GM15510 (cell line): ENCODE results near the gene VWDE.

ENCODE experiments used
- POLR2A ChIP-seq: IDR thresholded peaks from 3 replicates; pipeline ENCODE4 v1.6.1; 2011; ENCODE audit warnings: borderline replicate concordance; ENCODE audit not compliant: insufficient read length; ENCODE audit errors: extremely low read depth

The VWDE gene

GRCh38 chr7:12289996-12290395 lies 113.7 kb downstream of the VWDE start:
- no peak for TF ChIP-seq POLR2A

DNA sequence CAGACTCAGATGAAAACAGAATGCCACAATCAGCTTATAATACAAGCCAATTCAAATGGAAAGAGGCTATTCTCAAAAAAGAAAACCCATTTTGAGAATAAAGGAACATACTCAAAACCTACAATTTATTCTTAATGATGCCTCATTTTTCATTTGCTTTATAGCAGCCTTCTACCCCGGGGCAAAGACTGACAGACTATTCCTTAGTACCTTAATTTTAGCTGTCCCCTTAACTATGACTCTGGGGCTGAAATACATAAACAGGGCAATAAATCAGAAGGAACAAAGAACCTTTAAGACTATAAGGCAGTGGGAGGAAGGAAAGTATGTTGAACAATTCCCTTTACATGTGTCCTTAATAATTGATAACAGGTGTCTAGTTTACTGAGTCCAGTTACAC lies 115.8 kb downstream of the VWDE start:
- no peak for TF ChIP-seq POLR2A

DNA sequence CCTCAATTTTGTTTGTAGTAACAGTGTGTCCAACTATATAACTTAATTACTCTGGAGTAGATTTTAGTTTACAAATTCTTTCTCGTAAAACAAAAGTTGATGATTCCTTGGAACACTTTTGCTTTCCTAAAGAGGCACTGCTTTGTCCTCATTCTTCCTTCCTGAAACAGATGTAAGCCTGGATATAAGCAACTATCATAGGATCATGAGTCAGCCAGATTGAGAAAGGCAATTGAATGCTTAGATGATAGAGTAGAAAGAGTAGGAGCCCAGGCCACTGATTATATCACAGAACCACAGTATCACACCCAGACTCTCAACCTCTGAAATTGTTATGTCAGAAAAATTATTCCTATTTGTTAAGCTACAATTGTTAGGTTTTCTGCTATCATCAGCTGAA lies 122.6 kb downstream of the VWDE start:
- no peak for TF ChIP-seq POLR2A
